IMR-90 (cell line): Measurements from ENCODE around the gene ERP27. TPM values are rescaled to one million over a fixed set of nuclear protein-coding genes. Genes with fewer than 3 reads are reported as not detected.

Experiments used
- ATAC-seq: fragments of 200-7000 bp; cut with Tn5 transposase; 2 replicates; pipeline ENCODE4 v1.9.1; 2020; ENCODE audit warnings: low read depth, mild to moderate bottlenecking, moderate library complexity
- BruUV-seq: library from RNA; stranded (reverse); fragments of 400-500 nt; replicated peaks from 2 replicates; lab custom pipeline; 2021; lab: Mats Ljungman, UMichigan
- CTCF ChIA-PET: fragments of 300-600 bp; formaldehyde crosslinking; extraction: SDS; loops from one replicate; lab custom pipeline; 2021; ENCODE audit warnings: antibody characterized with exemption; lab: Yijun Ruan, JAX
- POLR2A ChIA-PET: fragments of 300-600 bp; sonication (Branson Sonifier 250); formaldehyde crosslinking; loops from one replicate; lab custom pipeline; 2022; ENCODE audit warnings: antibody characterized with exemption; ENCODE audit not compliant: unreplicated experiment; lab: Charles Lee
- DNase-seq: peaks from one replicate; pipeline ENCODE4 v3.0.0; 2013
- H2AFZ ChIP-seq: replicated peaks from 2 replicates; pipeline ENCODE3; 2013; ENCODE audit warnings: low read length, mild to moderate bottlenecking; ENCODE audit not compliant: poor library complexity
- H2AK5ac ChIP-seq: 2 replicates; pipeline ENCODE4 v1.6.1; 2013; ENCODE audit warnings: low read depth, low read length, inconsistent platforms
- H2AK9ac ChIP-seq: replicated peaks from 2 replicates; pipeline ENCODE3; 2013; ENCODE audit warnings: mild to moderate bottlenecking, low read depth, low read length, moderate library complexity; ENCODE audit not compliant: poor library complexity
- H2BK120ac ChIP-seq: 2 replicates; pipeline ENCODE4 v1.6.1; 2013; ENCODE audit warnings: low read depth, low read length, inconsistent platforms
- H2BK15ac ChIP-seq: 3 replicates; pipeline ENCODE4 v1.6.1; 2013; ENCODE audit warnings: low read depth, low read length, inconsistent platforms
- H2BK20ac ChIP-seq: 2 replicates; pipeline ENCODE4 v1.6.1; 2013; ENCODE audit warnings: low read depth, mild to moderate bottlenecking, inconsistent platforms, low read length, moderate library complexity
- H2BK5ac ChIP-seq: 2 replicates; pipeline ENCODE4 v1.6.1; 2013; ENCODE audit warnings: mild to moderate bottlenecking, low read depth, low read length, inconsistent platforms; ENCODE audit not compliant: poor library complexity, severe bottlenecking
- H3K14ac ChIP-seq: replicated peaks from 2 replicates; pipeline ENCODE4 v1.6.1; 2013; ENCODE audit warnings: low read depth, low read length, inconsistent platforms
- H3K18ac ChIP-seq: 2 replicates; pipeline ENCODE4 v1.6.1; 2013; ENCODE audit warnings: low read depth, low read length, control low read depth
- H3K23ac ChIP-seq: 2 replicates; pipeline ENCODE4 v1.6.1; 2013; ENCODE audit warnings: low read depth, low read length, inconsistent platforms
- H3K27ac ChIP-seq: 2 replicates; pipeline ENCODE4 v1.5.1; 2013; ENCODE audit warnings: mild to moderate bottlenecking, control low read depth, low read length; ENCODE audit not compliant: insufficient read depth
- H3K27me3 ChIP-seq: 2 replicates; pipeline ENCODE4 v1.6.1; 2013; ENCODE audit warnings: low read length; ENCODE audit not compliant: control insufficient read depth, insufficient read depth
- H3K36me3 ChIP-seq: 2 replicates; pipeline ENCODE4 v1.6.1; 2013; ENCODE audit warnings: low read length, mixed read lengths; ENCODE audit not compliant: control insufficient read depth, insufficient read depth
- H3K4ac ChIP-seq: 2 replicates; pipeline ENCODE4 v1.6.1; 2013; ENCODE audit warnings: low read depth, low read length, inconsistent platforms
- H3K4me1 ChIP-seq: 2 replicates; pipeline ENCODE4 v1.6.1; 2013; ENCODE audit warnings: low read length, mixed read lengths; ENCODE audit not compliant: control insufficient read depth, insufficient read depth
- H3K4me2 ChIP-seq: 2 replicates; pipeline ENCODE4 v1.6.1; 2013; ENCODE audit warnings: low read depth, mild to moderate bottlenecking, control low read depth, low read length, moderate library complexity
- H3K4me3 ChIP-seq: 2 replicates; pipeline ENCODE4 v1.5.1; 2013; ENCODE audit warnings: low read depth, mild to moderate bottlenecking, control low read depth, low read length, moderate library complexity; ENCODE audit not compliant: insufficient read depth
- H3K56ac ChIP-seq: 2 replicates; pipeline ENCODE4 v1.6.1; 2013; ENCODE audit warnings: low read length, inconsistent platforms; ENCODE audit not compliant: insufficient read depth; ENCODE audit errors: extremely low read depth
- H3K79me1 ChIP-seq, 2 experiments: 2 replicates each; pipeline ENCODE4 v1.6.1; 2013; ENCODE audit warnings: low read length in 2 of 2, inconsistent platforms in 1 of 2, low read depth in 1 of 2
- H3K9ac ChIP-seq: 2 replicates; pipeline ENCODE4 v1.6.1; 2013; ENCODE audit warnings: low read depth, low read length, control low read depth
- H3K9me1 ChIP-seq: 2 replicates; pipeline ENCODE4 v1.6.1; 2013; ENCODE audit warnings: low read length, inconsistent platforms; ENCODE audit not compliant: insufficient read depth
- H3K9me3 ChIP-seq: 2 replicates; pipeline ENCODE4 v1.6.1; 2013; ENCODE audit warnings: low read length; ENCODE audit not compliant: control insufficient read depth, insufficient read depth
- H4K20me1 ChIP-seq: 2 replicates; pipeline ENCODE4 v1.6.1; 2013; ENCODE audit warnings: low read length, inconsistent platforms; ENCODE audit not compliant: insufficient read depth
- H4K5ac ChIP-seq: 2 replicates; pipeline ENCODE4 v1.6.1; 2013; ENCODE audit warnings: mild to moderate bottlenecking, low read depth, low read length, control low read depth
- H4K8ac ChIP-seq, 2 experiments: 2 replicates each; pipeline ENCODE4 v1.6.1; 2013; ENCODE audit warnings: low read depth in 2 of 2, low read length in 2 of 2, control low read depth in 1 of 2, inconsistent platforms in 1 of 2
- H4K91ac ChIP-seq: 2 replicates; pipeline ENCODE4 v1.6.1; 2013; ENCODE audit warnings: low read depth, low read length, inconsistent platforms; ENCODE audit not compliant: insufficient read depth
- BHLHE40 ChIP-seq: fragments of 150-350 bp; IDR thresholded peaks from 2 replicates; pipeline ENCODE4 v1.6.1; 2016; ENCODE audit warnings: mild to moderate bottlenecking, low read depth, low read length
- CEBPB ChIP-seq: IDR thresholded peaks from 2 replicates; pipeline ENCODE4 v1.6.1; 2012; ENCODE audit warnings: low read depth, low read length, improper control_type of control experiment
- MXI1 ChIP-seq: IDR thresholded peaks from 2 replicates; pipeline ENCODE4 v1.6.1; 2012; ENCODE audit warnings: low read depth, mild to moderate bottlenecking, low read length, moderate library complexity, borderline replicate concordance
- NFE2L2 ChIP-seq: fragments of 150-350 bp; IDR thresholded peaks from 2 replicates; pipeline ENCODE4 v1.6.1; 2016; ENCODE audit warnings: low read depth, mild to moderate bottlenecking, low read length
- POLR2A ChIP-seq: IDR thresholded peaks from 2 replicates; pipeline ENCODE4 v1.6.1; 2012; ENCODE audit warnings: mild to moderate bottlenecking, low read depth, low read length
- RCOR1 ChIP-seq: IDR thresholded peaks from 2 replicates; pipeline ENCODE4 v1.6.1; 2012; ENCODE audit warnings: mild to moderate bottlenecking, low read length, improper control_type of control experiment; ENCODE audit not compliant: insufficient replicate concordance
- RFX5 ChIP-seq: IDR thresholded peaks from 2 replicates; pipeline ENCODE4 v1.8.0; 2012; ENCODE audit warnings: low read depth, mild to moderate bottlenecking, low read length, moderate library complexity
- WGBS, 2 experiments: methylation state at CpG; one replicate each; pipeline versions ENCODE4 v1.1.5 to v1.1.7; 2013; ENCODE audit warnings: missing lambda C conversion rate in 2 of 2; ENCODE audit not compliant: insufficient read length in 1 of 2; ENCODE audit errors: extremely low coverage in 2 of 2; 5-methylcytosine and 5-hydroxymethylcytosine counted together
- dilution Hi-C: fragments of 300-500 bp; cut with HindIII; formaldehyde crosslinking; loops from one replicate; pipeline ENCODE4 v1.14.3; 2018; ENCODE audit warnings: low sequenced_read_pairs; ENCODE audit not compliant: unreplicated experiment
- in situ Hi-C: fragments of 300-500 bp; cut with MboI; formaldehyde crosslinking; loops from 3 replicates; pipeline ENCODE4 v1.14.3; 2019; ENCODE audit warnings: low sequenced_read_pairs, inconsistent platforms, mixed read lengths
- intact Hi-C: fragments of 100-400 bp; cut with micrococcal nuclease; formaldehyde crosslinking; loops from 2 replicates; pipeline ENCODE4 v1.10.0; 2022
- polyA plus RNA-seq, 3 experiments: library from polyadenylated mRNA; depleted of rRNA; stranded (reverse); fragments of >200 nt; gene quantifications; 2 replicates each; pipeline ENCODE4 v1.2.3, GENCODE V29; 2012; ENCODE audit warnings: low replicate concordance in 1 of 3
- total RNA-seq: library from RNA; depleted of rRNA; stranded (reverse); fragments of >200 nt; gene quantifications from 2 replicates; pipeline ENCODE4 v1.2.3, GENCODE V29; 2012

Gene ERP27
- total and polyA plus RNA-seq, 2 of the 4 experiments (the other 2 are of a cell fraction): not detected

DNA sequence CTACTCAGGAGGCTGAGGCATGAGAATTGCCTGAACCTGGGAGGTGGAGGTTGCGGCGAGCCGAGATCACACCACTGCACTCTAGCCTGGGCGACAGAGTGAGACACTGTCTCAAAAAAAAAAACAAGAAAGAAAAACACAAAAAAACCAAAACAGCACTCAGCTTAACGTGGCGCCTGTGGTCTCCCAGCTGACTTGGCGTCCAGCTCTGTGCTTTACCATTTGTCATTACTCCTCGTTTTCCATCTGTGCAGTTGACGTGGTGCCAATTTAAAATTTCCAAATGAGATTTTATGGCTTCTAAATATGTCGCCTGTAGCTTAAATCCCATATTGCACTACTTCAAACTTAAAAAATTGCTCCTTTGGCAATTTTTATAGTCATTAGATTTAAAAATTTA is 54.7 kb downstream of the ERP27 start:
- H2AK9ac ChIP-seq: no peak overlapping the region
- no peak overlapping the region for H3K23ac ChIP-seq
- no peak overlapping the region for H2BK15ac ChIP-seq
- no peak overlapping the region for H4K8ac ChIP-seq
- H2BK5ac ChIP-seq: no peak overlapping the region
- no peaks in the 10 kb centered on the region for H4K20me1 ChIP-seq
- no peak overlapping the region for H3K18ac ChIP-seq
- no peaks in the 10 kb centered on the region for H3K79me1 ChIP-seq
- H3K9me3 ChIP-seq: no peaks in the 10 kb centered on the region
- no peak overlapping the region for H3K27ac ChIP-seq
- no peak overlapping the region for H3K4ac ChIP-seq
- H4K91ac ChIP-seq: no peak overlapping the region; the same call in 1 of the 2 replicates
- 12% methylated on average over 3 of the region's 10 CpGs; no CpG with 5 or more reads in 1 of the 2 experiments for WGBS, 2 experiments
- no peak overlapping the region for H3K4me2 ChIP-seq
- CTCF ChIA-PET: no interaction called here
- peaks cover 4% of the 10 kb centered on the region; the same call in 1 of the 2 replicates for H3K27me3 ChIP-seq
- H2AK5ac ChIP-seq: no peak overlapping the region
- TF ChIP-seq CEBPB: no peak
- TF ChIP-seq NFE2L2: no peak
- TF ChIP-seq BHLHE40: no peak
- no peak for TF ChIP-seq RFX5
- TF ChIP-seq MXI1: no peak
- no peak for TF ChIP-seq POLR2A
- no peak for TF ChIP-seq RCOR1
- POLR2A ChIA-PET: no interaction called here
- no peak overlapping the region for H3K14ac ChIP-seq
- in situ Hi-C loops (no loop called here), dilution Hi-C loops (no loop called here), intact Hi-C loops (no loop called here)
- BruUV-seq: no TSS peak
- DNase-seq: no peak
- no peak overlapping the region for H4K5ac ChIP-seq
- H3K36me3 ChIP-seq: no peaks in the 10 kb centered on the region
- H2BK120ac ChIP-seq: no peak overlapping the region
- H3K4me3 ChIP-seq: no peak overlapping the region
- H2BK20ac ChIP-seq: no peak overlapping the region
- no peak overlapping the region for H3K9ac ChIP-seq
- peaks cover 8% of the 10 kb centered on the region; the same call in 1 of the 2 replicates for H3K4me1 ChIP-seq
- ATAC-seq: no peak
- H3K56ac ChIP-seq: no peak overlapping the region
- no peaks in the 10 kb centered on the region for H3K9me1 ChIP-seq
- no peak overlapping the region for H2AFZ ChIP-seq
